Measurements from ENCODE around the gene KNCN.

KNCN gene

GRCh38 chr1:46510341-46510997 is 41.0 kb downstream of the KNCN start:
- H3K27ac ChIP-seq (ENCODE audit: low read depth, low read length): no peak overlapping the region
- H4K12ac ChIP-seq (ENCODE audit: low read depth, low read length): no peak overlapping the region
- no peak for DNase-seq
- H2BK12ac ChIP-seq (ENCODE audit: low read length): no peak overlapping the region
- no peak overlapping the region for H3K9ac ChIP-seq (ENCODE audit: low read length)
- H2BK120ac ChIP-seq (ENCODE audit: insufficient read depth, low read length, poor library complexity): no peak overlapping the region
- no peaks in the 10 kb centered on the region for H3K27me3 ChIP-seq (ENCODE audit: insufficient read depth, low read length)
- no peak overlapping the region for H2BK5ac ChIP-seq (ENCODE audit: low read depth, low read length, poor library complexity)
- H3K23ac ChIP-seq (ENCODE audit: low read length): no peak overlapping the region
- no CpG with 5 or more reads among the region's 19 CpGs for WGBS (ENCODE audit: extremely low coverage, insufficient coverage, insufficient read length)
- H3K79me2 ChIP-seq (ENCODE audit: control insufficient read depth, insufficient read depth, low read length, poor library complexity): no peaks in the 10 kb centered on the region
- H2AK5ac ChIP-seq (ENCODE audit: low read length): no peak overlapping the region
- H3K4me3 ChIP-seq (ENCODE audit: low read depth, low read length): no peak overlapping the region
- no peak overlapping the region for H3K4ac ChIP-seq (ENCODE audit: low read depth, low read length)
- no peak overlapping the region for H2AFZ ChIP-seq (ENCODE audit: insufficient read depth, low read length, poor library complexity)
- no peak overlapping the region for H3K14ac ChIP-seq (ENCODE audit: low read length)
- peaks cover 3% of the 10 kb centered on the region for H3K9me3 ChIP-seq (ENCODE audit: insufficient read depth, low read depth, low read length)
- no peaks in the 10 kb centered on the region for H3K79me1 ChIP-seq (ENCODE audit: low read length)
- no peaks in the 10 kb centered on the region for H3K4me1 ChIP-seq (ENCODE audit: control insufficient read depth in 1 of 2, insufficient read depth in 2 of 2, low read length in 2 of 2)
- H3K18ac ChIP-seq (ENCODE audit: low read length): no peak overlapping the region
- H3K36me3 ChIP-seq (ENCODE audit: control insufficient read depth in 1 of 2, insufficient read depth in 2 of 2, low read length in 2 of 2): no peaks in the 10 kb centered on the region
- no peak overlapping the region for H3K4me2 ChIP-seq (ENCODE audit: low read length)
- H4K91ac ChIP-seq (ENCODE audit: low read depth, low read length): no peak overlapping the region
- H4K8ac ChIP-seq (ENCODE audit: low read depth, low read length): no peak overlapping the region

GRCh38 chr1:46508757-46509156 is 42.7 kb downstream of the KNCN start:
- Histone ChIP-seq H3K27me3 (ENCODE audit: insufficient read depth, low read length) (no peaks in the 10 kb centered on the region), H4K8ac (ENCODE audit: low read depth, low read length) (no peak overlapping the region), H2BK12ac (ENCODE audit: low read length) (no peak overlapping the region), H2AK5ac (ENCODE audit: low read length) (no peak overlapping the region), H3K4me1 (ENCODE audit: control insufficient read depth in 1 of 2, insufficient read depth in 2 of 2, low read length in 2 of 2) (no peaks in the 10 kb centered on the region), H3K4ac (ENCODE audit: low read depth, low read length) (no peak overlapping the region), H3K23ac (ENCODE audit: low read length) (no peak overlapping the region), H3K4me3 (ENCODE audit: low read depth, low read length) (no peak overlapping the region), H4K91ac (ENCODE audit: low read depth, low read length) (no peak overlapping the region), H2BK5ac (ENCODE audit: low read depth, low read length, poor library complexity) (no peak overlapping the region), H3K4me2 (ENCODE audit: low read length) (no peak overlapping the region), H3K79me1 (ENCODE audit: low read length) (no peaks in the 10 kb centered on the region), H3K18ac (ENCODE audit: low read length) (no peak overlapping the region), H2AFZ (ENCODE audit: insufficient read depth, low read length, poor library complexity) (no peak overlapping the region), H3K79me2 (ENCODE audit: control insufficient read depth, insufficient read depth, low read length, poor library complexity) (no peaks in the 10 kb centered on the region), H3K36me3 (ENCODE audit: control insufficient read depth in 1 of 2, insufficient read depth in 2 of 2, low read length in 2 of 2) (no peaks in the 10 kb centered on the region), H3K9ac (ENCODE audit: low read length) (no peak overlapping the region), H3K14ac (ENCODE audit: low read length) (no peak overlapping the region), H3K27ac (ENCODE audit: low read depth, low read length) (no peak overlapping the region), H2BK120ac (ENCODE audit: insufficient read depth, low read length, poor library complexity) (no peak overlapping the region), H4K12ac (ENCODE audit: low read depth, low read length) (no peak overlapping the region), H3K9me3 (ENCODE audit: insufficient read depth, low read depth, low read length) (no peaks in the 10 kb centered on the region)
- no CpG with 5 or more reads among the region's 5 CpGs for WGBS (ENCODE audit: extremely low coverage, insufficient coverage, insufficient read length)
- no peak for DNase-seq

- WGBS (ENCODE audit: extremely low coverage, insufficient coverage, insufficient read length): 100% methylated on average over 1 of the region's 17 CpGs
- H3K4ac ChIP-seq (ENCODE audit: low read depth, low read length): no peak overlapping the region
- H4K91ac ChIP-seq (ENCODE audit: low read depth, low read length): no peak overlapping the region
- H4K8ac ChIP-seq (ENCODE audit: low read depth, low read length): no peak overlapping the region
- no peak overlapping the region for H3K23ac ChIP-seq (ENCODE audit: low read length)
- H2BK120ac ChIP-seq (ENCODE audit: insufficient read depth, low read length, poor library complexity): no peak overlapping the region
- H3K36me3 ChIP-seq (ENCODE audit: control insufficient read depth in 1 of 2, insufficient read depth in 2 of 2, low read length in 2 of 2): no peaks in the 10 kb centered on the region
- H4K12ac ChIP-seq (ENCODE audit: low read depth, low read length): no peak overlapping the region
- no peak overlapping the region for H3K14ac ChIP-seq (ENCODE audit: low read length)
- no peaks in the 10 kb centered on the region for H3K9me3 ChIP-seq (ENCODE audit: insufficient read depth, low read depth, low read length)
- no peak overlapping the region for H2BK5ac ChIP-seq (ENCODE audit: low read depth, low read length, poor library complexity)
- H3K79me2 ChIP-seq (ENCODE audit: control insufficient read depth, insufficient read depth, low read length, poor library complexity): no peaks in the 10 kb centered on the region
- no peak overlapping the region for H2AFZ ChIP-seq (ENCODE audit: insufficient read depth, low read length, poor library complexity)
- no peaks in the 10 kb centered on the region for H3K27me3 ChIP-seq (ENCODE audit: insufficient read depth, low read length)
- H2BK12ac ChIP-seq (ENCODE audit: low read length): no peak overlapping the region
- H3K18ac ChIP-seq (ENCODE audit: low read length): no peak overlapping the region
- no peak overlapping the region for H2AK5ac ChIP-seq (ENCODE audit: low read length)
- H3K79me1 ChIP-seq (ENCODE audit: low read length): no peaks in the 10 kb centered on the region
- no peak overlapping the region for H3K4me2 ChIP-seq (ENCODE audit: low read length)
- DNase-seq: peak in 1 of 2 donors; percentile 18
- H3K4me3 ChIP-seq (ENCODE audit: low read depth, low read length): no peak overlapping the region
- no peak overlapping the region for H3K9ac ChIP-seq (ENCODE audit: low read length)
- H3K27ac ChIP-seq (ENCODE audit: low read depth, low read length): no peak overlapping the region
- no peaks in the 10 kb centered on the region for H3K4me1 ChIP-seq (ENCODE audit: control insufficient read depth in 1 of 2, insufficient read depth in 2 of 2, low read length in 2 of 2)
Measured at GRCh38 chr1:46506470-46507219, 44.8 kb downstream of the KNCN start.

GRCh38 chr1:46503421-46503820 is 48.0 kb downstream of the KNCN start:
- no peak overlapping the region for H3K14ac ChIP-seq (ENCODE audit: low read length)
- no peaks in the 10 kb centered on the region for H3K27me3 ChIP-seq (ENCODE audit: insufficient read depth, low read length)
- no peak overlapping the region for H3K27ac ChIP-seq (ENCODE audit: low read depth, low read length)
- no peak overlapping the region for H3K18ac ChIP-seq (ENCODE audit: low read length)
- H4K91ac ChIP-seq (ENCODE audit: low read depth, low read length): no peak overlapping the region
- no peak overlapping the region for H2AK5ac ChIP-seq (ENCODE audit: low read length)
- H2AFZ ChIP-seq (ENCODE audit: insufficient read depth, low read length, poor library complexity): no peak overlapping the region
- H3K9ac ChIP-seq (ENCODE audit: low read length): no peak overlapping the region
- H3K79me1 ChIP-seq (ENCODE audit: low read length): no peaks in the 10 kb centered on the region
- no peaks in the 10 kb centered on the region for H3K36me3 ChIP-seq (ENCODE audit: control insufficient read depth in 1 of 2, insufficient read depth in 2 of 2, low read length in 2 of 2)
- no peak overlapping the region for H2BK120ac ChIP-seq (ENCODE audit: insufficient read depth, low read length, poor library complexity)
- no peak overlapping the region for H3K4me2 ChIP-seq (ENCODE audit: low read length)
- no peak overlapping the region for H3K4ac ChIP-seq (ENCODE audit: low read depth, low read length)
- no peak overlapping the region for H4K8ac ChIP-seq (ENCODE audit: low read depth, low read length)
- no peak overlapping the region for H4K12ac ChIP-seq (ENCODE audit: low read depth, low read length)
- H2BK5ac ChIP-seq (ENCODE audit: low read depth, low read length, poor library complexity): no peak overlapping the region
- H2BK12ac ChIP-seq (ENCODE audit: low read length): no peak overlapping the region
- no peak overlapping the region for H3K4me3 ChIP-seq (ENCODE audit: low read depth, low read length)
- H3K23ac ChIP-seq (ENCODE audit: low read length): no peak overlapping the region
- H3K4me1 ChIP-seq (ENCODE audit: control insufficient read depth in 1 of 2, insufficient read depth in 2 of 2, low read length in 2 of 2): no peaks in the 10 kb centered on the region
- H3K9me3 ChIP-seq (ENCODE audit: insufficient read depth, low read depth, low read length): no peaks in the 10 kb centered on the region
- H3K79me2 ChIP-seq (ENCODE audit: control insufficient read depth, insufficient read depth, low read length, poor library complexity): no peaks in the 10 kb centered on the region
- no CpG with 5 or more reads among the region's 4 CpGs for WGBS (ENCODE audit: extremely low coverage, insufficient coverage, insufficient read length)
- DNase-seq: no peak
